Lower leg skin (tissue), 3 donors: ENCODE measurements around the gene PRSS23.

Experiments
- POLR2A ChIP-seq, 2 donors: fragments of 450-650 bp; IDR thresholded peaks; one replicate each; pipeline ENCODE4 v1.6.1; 2016 to 2017; ENCODE audit warnings: antibody characterized with exemption in 2 of 2, mild to moderate bottlenecking in 1 of 2, moderate library complexity in 1 of 2
- TF ChIP-seq, protein P1 (sequence below), 3 donors: fragments of 450-650 bp; IDR thresholded peaks; one replicate each; pipeline ENCODE4 v1.5.1; 2016; ENCODE audit warnings: antibody characterized with exemption in 3 of 3, mild to moderate bottlenecking in 3 of 3, moderate library complexity in 2 of 3

DNA sequence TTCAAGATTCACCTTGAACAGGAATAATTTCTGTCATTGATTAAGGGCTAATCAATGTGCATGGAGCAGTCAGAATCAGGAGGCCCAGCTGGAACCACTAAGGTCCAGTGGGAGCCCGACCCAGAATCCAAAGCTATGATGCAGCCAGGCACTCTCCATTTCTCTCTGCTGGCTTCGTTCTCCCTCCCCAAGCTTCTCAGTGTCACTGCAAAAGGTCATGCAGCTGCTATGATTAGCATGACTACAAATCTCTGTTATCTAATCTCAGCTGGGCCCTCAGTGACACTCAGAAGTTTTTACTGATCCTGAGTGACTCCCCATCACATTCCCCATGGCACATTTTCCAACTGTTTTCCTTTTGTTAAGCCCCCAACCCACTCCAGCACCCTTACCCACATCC, 31.1 kb upstream of the PRSS23 start:
- TF ChIP-seq, protein P1, sequence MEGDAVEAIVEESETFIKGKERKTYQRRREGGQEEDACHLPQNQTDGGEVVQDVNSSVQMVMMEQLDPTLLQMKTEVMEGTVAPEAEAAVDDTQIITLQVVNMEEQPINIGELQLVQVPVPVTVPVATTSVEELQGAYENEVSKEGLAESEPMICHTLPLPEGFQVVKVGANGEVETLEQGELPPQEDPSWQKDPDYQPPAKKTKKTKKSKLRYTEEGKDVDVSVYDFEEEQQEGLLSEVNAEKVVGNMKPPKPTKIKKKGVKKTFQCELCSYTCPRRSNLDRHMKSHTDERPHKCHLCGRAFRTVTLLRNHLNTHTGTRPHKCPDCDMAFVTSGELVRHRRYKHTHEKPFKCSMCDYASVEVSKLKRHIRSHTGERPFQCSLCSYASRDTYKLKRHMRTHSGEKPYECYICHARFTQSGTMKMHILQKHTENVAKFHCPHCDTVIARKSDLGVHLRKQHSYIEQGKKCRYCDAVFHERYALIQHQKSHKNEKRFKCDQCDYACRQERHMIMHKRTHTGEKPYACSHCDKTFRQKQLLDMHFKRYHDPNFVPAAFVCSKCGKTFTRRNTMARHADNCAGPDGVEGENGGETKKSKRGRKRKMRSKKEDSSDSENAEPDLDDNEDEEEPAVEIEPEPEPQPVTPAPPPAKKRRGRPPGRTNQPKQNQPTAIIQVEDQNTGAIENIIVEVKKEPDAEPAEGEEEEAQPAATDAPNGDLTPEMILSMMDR (IDR thresholded peaks at IDR 0.05) = no peak
- TF ChIP-seq POLR2A (IDR thresholded peaks at IDR 0.05) = no peak
